SKM-1 (cell line): Measurements from ENCODE around the gene PNPLA2.

ENCODE experiments used
- DNase-seq: peaks from one replicate; lab custom pipeline; 2025; ENCODE audit not compliant: unreplicated experiment; lab: John Stamatoyannopoulos, UW

The PNPLA2 gene

GRCh38 chr11:816433-816779, 2.3 kb upstream of the PNPLA2 start:
- DNase-seq, result no peak

GRCh38 chr11:819129-819931, 616 bp downstream of the PNPLA2 start:
- peak; percentile 84 for DNase-seq

DNA sequence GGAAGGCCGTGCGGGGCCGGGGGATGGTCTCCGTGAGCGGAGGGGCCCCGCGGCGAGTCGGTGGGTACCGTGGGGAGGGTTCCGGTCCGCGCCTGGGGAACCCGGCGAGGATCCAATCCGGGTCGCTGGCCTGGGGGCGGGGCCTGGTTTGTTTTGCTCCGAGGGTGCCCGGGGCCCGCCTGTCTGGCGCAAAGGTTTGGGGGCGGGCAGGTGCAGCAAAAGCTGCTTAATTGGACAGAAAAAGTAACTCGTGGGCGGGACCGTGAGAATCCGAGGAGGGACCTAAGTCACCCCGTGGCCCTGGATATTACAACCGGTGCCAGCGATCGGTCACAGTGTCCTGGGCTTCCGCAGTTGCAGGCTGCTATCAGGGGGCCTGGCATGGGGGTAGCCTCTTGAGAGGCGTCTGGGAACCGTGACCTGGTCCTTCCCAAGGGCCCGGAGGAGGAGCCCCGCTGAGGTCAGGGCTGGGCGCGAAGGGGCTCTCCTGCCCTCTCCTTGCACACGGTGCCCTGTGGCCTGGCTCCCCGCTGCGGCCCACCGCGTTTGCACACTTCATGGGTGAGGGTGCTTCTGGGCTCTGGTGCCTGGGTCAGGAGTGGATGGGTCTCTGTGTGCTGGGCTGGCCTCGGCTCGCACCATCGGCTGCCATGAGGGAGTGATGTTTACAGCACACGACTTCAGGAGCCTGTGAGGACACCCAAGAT, 1.4 kb downstream of the PNPLA2 start:
- peak; percentile 64 for DNase-seq

DNA sequence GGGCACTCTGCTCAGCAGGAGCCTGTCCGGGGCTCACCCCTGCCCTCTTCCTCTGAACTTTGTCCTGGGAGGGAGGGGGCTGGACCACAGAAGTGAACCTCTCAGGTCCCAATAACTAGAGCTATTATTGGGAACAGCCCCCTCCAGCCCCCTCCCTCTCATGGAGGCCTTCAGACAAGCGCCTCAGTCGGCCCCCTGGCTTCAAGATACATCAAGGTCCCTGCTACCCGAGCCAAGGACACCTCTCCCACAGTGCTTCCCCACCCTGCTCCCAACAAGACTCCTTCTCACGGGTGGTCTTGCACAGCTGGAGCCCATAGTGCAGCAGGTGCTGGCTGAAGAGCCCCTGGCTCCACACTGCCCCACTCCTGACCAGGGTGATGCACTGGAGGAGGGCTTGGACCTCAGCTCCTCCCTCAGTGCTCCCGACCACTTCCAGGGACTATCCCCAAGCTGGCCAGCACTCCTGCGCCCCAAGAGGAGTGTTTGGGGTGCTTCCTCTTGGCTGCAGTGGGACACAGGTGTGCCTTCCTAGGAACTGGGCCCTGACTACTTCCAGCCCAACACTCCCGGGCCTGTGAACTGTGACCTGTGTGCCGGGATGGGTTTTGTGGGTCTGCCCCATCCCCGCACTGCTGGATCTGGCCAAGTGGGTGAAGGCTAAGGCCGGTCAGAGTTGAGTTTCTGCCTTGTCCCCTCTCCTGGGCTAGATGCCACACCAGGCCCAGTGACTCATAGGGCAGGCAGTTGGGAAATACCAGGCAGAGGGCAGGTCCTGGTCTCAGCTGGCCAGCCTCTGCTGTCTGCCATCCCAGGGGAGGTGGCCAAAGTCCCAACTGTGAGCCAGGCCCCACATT, 2.2 kb downstream of the PNPLA2 start:
- DNase-seq, result no peak

DNA sequence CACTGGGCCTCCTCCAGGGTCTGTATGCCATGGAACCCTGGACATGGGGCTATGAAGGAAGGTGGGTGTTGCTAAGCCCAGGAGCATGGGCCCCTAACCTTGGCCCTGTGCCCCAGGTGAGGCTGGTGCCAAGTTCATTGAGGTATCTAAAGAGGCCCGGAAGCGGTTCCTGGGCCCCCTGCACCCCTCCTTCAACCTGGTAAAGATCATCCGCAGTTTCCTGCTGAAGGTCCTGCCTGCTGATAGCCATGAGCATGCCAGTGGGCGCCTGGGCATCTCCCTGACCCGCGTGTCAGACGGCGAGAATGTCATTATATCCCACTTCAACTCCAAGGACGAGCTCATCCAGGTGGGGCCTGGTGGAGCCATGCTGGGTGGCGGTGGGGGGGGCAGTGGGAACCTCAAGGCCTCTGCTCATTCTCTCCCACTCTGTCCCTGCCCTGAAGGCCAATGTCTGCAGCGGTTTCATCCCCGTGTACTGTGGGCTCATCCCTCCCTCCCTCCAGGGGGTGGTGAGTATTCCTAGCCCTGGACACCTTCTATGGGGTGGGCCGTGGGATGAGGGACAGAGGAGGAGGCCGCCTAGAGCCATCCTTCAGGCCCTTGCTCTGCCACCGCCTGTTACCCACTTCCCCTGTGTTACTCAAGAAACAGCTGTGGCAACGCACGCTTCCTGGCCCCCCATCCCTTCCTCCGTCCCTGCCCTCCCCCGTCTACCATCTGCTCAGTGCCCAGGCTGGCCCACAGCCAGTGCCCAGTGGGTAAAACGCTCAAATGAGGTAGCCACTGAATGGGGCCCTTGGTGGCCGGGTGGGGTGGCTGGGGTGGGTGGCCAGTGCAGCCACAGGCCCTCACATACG, 3.0 kb downstream of the PNPLA2 start:
- DNase-seq, result no peak

- no peak for DNase-seq
These were observed 5.0 kb downstream of the PNPLA2 start for GRCh38 chr11:823441-824291.

DNA sequence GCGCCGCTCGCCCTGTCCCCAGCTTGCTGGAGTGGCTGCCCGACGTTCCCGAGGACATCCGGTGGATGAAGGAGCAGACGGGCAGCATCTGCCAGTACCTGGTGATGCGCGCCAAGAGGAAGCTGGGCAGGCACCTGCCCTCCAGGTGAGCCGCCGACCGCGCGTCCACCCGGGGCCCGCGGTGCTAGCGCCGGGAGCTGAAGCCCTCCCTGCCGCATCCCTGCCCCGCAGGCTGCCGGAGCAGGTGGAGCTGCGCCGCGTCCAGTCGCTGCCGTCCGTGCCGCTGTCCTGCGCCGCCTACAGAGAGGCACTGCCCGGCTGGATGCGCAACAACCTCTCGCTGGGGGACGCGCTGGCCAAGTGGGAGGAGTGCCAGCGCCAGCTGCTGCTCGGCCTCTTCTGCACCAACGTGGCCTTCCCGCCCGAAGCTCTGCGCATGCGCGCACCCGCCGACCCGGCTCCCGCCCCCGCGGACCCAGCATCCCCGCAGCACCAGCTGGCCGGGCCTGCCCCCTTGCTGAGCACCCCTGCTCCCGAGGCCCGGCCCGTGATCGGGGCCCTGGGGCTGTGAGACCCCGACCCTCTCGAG, 5.7 kb downstream of the PNPLA2 start:
- DNase-seq, result no peak

- no peak for DNase-seq
These were observed 6.2 kb downstream of the PNPLA2 start for GRCh38 chr11:824942-825341.

- no peak for DNase-seq
These were observed 6.9 kb downstream of the PNPLA2 start for GRCh38 chr11:825366-826226.

DNA sequence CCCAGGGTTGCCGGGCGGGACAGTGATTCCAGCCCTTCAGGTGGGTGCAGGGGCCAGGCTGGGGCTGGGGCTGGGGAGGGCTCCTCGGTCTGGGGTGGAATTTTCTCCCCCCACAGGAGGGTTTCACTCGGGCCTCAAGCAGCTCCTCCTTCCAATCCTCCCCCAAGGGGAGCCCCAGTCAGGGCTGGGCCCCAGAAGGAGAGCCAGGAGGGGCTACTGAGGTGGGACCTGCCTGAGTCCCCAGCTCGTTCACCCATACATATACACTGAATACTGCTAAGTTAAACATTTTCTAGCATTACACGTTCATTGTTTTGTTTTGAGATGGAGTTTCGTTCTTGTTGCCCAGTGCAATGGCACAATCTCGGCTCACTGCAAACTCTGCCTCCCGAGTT, 7.5 kb downstream of the PNPLA2 start:
- no peak for DNase-seq

DNA sequence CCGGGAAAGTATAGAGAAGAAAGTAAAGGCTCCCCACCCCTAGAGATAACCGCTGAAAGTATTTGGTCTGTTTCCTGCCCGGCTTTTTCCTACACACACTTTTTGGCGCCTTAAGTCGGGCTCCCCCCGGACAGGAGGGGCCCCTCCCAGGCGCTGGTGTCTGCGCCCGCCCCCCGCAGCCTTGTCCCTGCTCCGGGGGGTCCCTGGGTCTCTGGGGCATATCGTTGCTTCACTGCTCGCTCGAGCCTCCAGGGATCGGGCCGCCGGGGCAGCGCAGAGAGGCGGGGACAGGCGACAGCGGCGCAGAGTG, 8.1 kb downstream of the PNPLA2 start:
- DNase-seq, result no peak

DNA sequence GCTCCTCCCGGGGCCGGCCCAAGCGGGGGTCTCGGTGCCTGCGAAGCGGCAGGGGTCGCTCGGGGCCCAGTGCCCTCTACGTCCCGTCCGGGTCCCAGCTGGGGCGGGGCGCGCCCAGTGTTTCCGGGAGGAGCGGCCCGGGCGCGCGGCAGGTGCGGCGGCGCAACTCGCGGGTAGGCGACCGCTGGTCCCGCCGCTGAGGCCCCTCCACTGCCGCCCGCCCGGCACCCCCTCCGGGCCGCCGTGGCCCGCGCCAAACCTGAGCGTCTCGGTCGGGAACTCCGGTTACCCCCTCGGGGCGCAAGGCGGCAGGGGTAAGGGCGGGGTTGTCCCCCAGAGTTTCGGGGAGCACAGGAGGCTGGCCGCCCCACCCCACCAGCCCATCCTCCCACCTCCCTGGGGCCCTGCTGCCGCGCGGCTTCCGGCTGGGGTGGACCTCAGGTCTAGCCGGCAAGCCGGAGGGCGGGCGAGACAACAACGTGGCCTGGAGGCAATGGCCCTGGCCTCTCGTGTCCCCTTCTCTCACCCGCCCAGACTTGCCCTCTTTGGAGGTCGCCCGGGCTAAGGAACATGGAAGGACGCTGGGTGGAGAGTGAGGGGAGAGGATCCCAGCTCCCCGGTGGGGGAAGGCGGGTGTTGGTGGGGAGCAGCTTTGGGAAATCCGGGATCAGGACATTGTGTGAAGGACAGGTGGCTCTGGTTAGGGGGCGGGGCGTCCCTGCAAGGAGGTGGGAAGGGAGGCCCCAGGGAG, 8.6 kb downstream of the PNPLA2 start:
- no peak for DNase-seq

- DNase-seq, result no peak
These were observed 9.1 kb downstream of the PNPLA2 start, which contains the start of gene CRACR2B for GRCh38 chr11:827897-828192. Gene CRACR2B (plus strand): TSS chr11:827919. CDS start chr11:828608, 689 bp downstream.

GRCh38 chr11:828506-829175, 9.9 kb downstream of the PNPLA2 start:
- DNase-seq, result no peak

- DNase-seq, result no peak
These were observed 10.6 kb downstream of the PNPLA2 start for GRCh38 chr11:829176-829846.

- no peak for DNase-seq
These were observed 11.2 kb downstream of the PNPLA2 start for GRCh38 chr11:829847-830294.
